ENCODE results near the gene MICAL2. TPM values are rescaled to one million over a fixed set of nuclear protein-coding genes. Genes with fewer than 3 reads are reported as not detected.

MICAL2 gene
- total and polyA plus RNA-seq, 2 of the 13 experiments (the other 11 are each of a cell fraction or from before 2014, with no cell fraction given), result 0.78 to 1.1 TPM

- BruUV-seq (replicated peaks), result no TSS peak
- ChIA-PET POLR2A (no interaction called here), CTCF (ENCODE audit: low intra/inter-chr PET ratio, low total read pairs) (no interaction called here)
- Histone ChIP-seq H3K4me3 (replicated peaks in 1 of 3; ENCODE audit: insufficient read depth in 1 of 3, low read depth in 2 of 3, low read length in 3 of 3) (no peak overlapping the region), H3K27me3 (ENCODE audit: control insufficient read depth in 1 of 2, insufficient read depth in 2 of 2, low read length in 2 of 2) (no peaks in the 10 kb centered on the region), H3K4me2 (ENCODE audit: low read depth, low read length) (no peak overlapping the region), H3K9ac (ENCODE audit: insufficient read depth, low read depth, low read length) (no peak overlapping the region), H4K20me1 (ENCODE audit: insufficient read depth, low read length) (no peaks in the 10 kb centered on the region), H3K4me1 (ENCODE audit: insufficient read depth, low read length) (peaks cover 24% of the 10 kb centered on the region), H2AFZ (ENCODE audit: low read length) (no peak overlapping the region), H3K27ac (ENCODE audit: extremely low read length, insufficient read depth, low read length) (no peak overlapping the region), H3K79me2 (ENCODE audit: insufficient read depth, low read length) (no peaks in the 10 kb centered on the region), H3K36me3 (replicated peaks in 1 of 2; ENCODE audit: control insufficient read depth in 1 of 2, insufficient read depth in 2 of 2, low read length in 2 of 2) (no peaks in the 10 kb centered on the region), H3K9me3 (ENCODE audit: low read length) (no peaks in the 10 kb centered on the region)
- FAIRE-seq (no peak), ATAC-seq (no peak), DNase-seq (ENCODE audit: low spot score) (no peak)
- TF ChIP-seq THRA (CRISPR knock-in tag; IDR thresholded peaks at IDR 0.05; ENCODE audit: borderline replicate concordance) (no peak), SETDB1 (CRISPR knock-in tag; IDR thresholded peaks at IDR 0.05; ENCODE audit: borderline replicate concordance) (no peak), ZNF382 (CRISPR knock-in tag; IDR thresholded peaks at IDR 0.05; ENCODE audit: borderline replicate concordance) (no peak), ZNF496 (CRISPR knock-in tag; IDR thresholded peaks at IDR 0.05; ENCODE audit: insufficient replicate concordance) (no peak), KLF16 (CRISPR knock-in tag; IDR thresholded peaks at IDR 0.05) (no peak), RARG (CRISPR knock-in tag; IDR thresholded peaks at IDR 0.05; ENCODE audit: low read depth) (no peak), TERF1 (CRISPR knock-in tag; IDR thresholded peaks at IDR 0.05) (no peak), PAF1 (CRISPR knock-in tag; IDR thresholded peaks at IDR 0.05) (no peak), GRHL1 (CRISPR knock-in tag; conservative IDR thresholded peaks at IDR 0.05) (no peak), CC2D1A (CRISPR knock-in tag; IDR thresholded peaks at IDR 0.05) (no peak), PREB (CRISPR knock-in tag; IDR thresholded peaks at IDR 0.05) (no peak), MLX (CRISPR knock-in tag; IDR thresholded peaks at IDR 0.05) (no peak)
- in situ Hi-C loops (cut with HindIII; ENCODE audit: extremely low pct_ligation_motif_present, low pct_unique_long_range_greater_than_20kb), result loop anchor here (10.0 kb wide), 1 partner anchor 119 kb away; the partner anchor contains the start of gene MICAL2
- WGBS (ENCODE audit: low lambda C conversion rate), result 4% methylated on average over 1 of the region's 1 CpG
- intact Hi-C loops (cut with micrococcal nuclease; ENCODE audit: unreplicated experiment), result loop anchor here (10.0 kb wide), 3 partner anchors 69 to 299 kb away; no protein-coding TSS in a partner anchor
These were observed 123.8 kb downstream of the MICAL2 start for GRCh38 chr11:12234221-12234620.
